Activated CD8-positive, alpha-beta memory T cell treated with anti-CD3 and anti-CD28 coated beads for 4 hours (primary cell): Measurements from ENCODE around the gene SH2D1B.
"Not testable (repeated sequence)": the region's sequence is repeated elsewhere in the genome, so short reads cannot be mapped to it uniquely, and the experiment has no call there.

Experiments
- DNase-seq, 2 donors: peaks; one replicate each; pipeline ENCODE4 v3.0.0-alpha.2; 2020; ENCODE audit warnings: low read depth in 2 of 2

SH2D1B gene

DNA sequence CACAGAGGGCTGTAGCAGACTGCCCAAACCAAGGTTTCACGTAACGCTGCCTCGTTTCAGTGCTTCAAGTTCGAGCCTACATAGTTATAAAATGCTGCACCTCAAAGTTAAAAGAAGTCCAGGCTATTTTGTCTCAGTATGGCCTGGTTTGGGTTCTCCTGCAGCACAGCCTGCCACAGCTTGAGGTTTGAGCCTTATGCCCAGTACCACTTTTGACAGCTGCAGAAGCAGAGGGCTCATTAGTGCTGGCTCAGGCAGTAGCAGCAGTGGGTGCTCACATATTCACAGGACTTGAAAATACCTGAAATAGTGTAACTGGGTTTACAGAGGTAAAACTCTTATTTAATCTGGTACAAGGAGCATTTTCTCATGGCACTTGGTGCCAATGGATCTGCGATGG, 50.6 kb downstream of the SH2D1B start:
- no peak for DNase-seq

DNA sequence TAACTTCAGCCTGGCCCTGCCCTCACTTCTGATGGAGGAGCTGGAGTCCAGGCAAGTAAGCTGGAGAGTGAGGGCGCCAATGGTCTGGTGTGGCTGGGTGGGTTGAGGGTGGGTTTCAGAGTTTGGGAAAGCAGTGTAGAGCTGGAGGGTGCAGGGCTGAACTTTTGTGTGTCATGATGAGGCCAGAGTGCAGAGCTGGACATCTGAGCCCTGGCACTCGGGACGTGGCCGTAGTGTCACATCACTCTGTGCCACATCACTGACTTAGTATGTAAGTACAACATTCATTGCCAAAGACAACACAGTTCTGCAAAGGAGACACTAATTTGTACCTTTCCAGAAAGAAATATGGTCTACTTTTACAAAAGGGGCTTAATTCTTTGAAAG, 51.1 kb downstream of the SH2D1B start:
- no peak for DNase-seq

DNA sequence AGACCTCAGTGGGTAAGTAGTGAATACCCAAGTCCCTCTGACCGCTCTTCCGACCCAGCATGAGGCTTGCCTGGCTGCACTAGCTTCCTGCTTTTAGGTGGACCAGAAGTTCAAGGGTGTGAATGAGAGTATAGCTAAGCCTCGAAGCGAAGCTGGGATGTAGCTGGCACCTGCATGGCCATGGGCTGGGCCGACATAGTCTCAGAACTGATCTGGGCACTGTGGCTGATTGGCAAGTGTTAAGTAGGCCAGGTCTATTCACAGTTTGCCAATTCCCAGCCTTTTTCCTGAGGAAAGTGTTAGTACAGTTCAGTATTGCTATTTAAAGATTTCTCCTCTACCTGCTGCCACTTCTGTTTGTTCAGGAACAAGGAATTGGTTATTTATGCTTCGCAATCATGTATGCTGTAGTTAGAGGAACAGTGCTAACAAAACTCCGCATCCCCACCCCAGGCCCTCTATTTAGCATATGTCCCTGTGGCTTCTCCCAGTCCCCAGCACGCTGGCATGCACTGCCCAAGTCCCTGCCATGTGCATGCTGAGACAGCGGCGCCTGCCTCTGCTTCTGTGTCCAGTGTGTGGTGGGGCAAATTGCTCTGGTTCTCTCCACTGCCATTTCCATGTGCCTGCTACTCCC, 51.6 kb downstream of the SH2D1B start:
- no peak for DNase-seq

GRCh38 chr1:162359523-162360236, 52.3 kb downstream of the SH2D1B start:
- DNase-seq, result no peak

DNA sequence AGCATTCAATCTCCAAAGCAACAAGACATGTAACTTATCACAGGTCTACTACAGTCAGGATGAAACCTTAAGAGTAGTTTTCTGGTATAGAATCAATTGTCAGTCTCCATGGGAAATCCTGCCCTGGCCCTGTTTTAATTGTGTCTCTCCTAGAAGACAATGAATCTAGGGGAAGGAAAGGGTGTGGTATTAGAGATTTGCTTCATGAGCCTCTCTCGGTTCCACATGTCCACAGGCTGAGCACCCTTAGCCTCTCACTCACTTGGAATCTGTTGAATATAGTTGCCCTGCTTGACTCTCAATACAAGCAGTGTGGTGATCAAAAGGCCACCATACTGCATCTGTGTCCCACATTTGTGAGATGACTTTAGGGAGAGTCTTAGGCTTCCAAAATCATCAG, 53.0 kb downstream of the SH2D1B start:
- DNase-seq, result no peak

DNA sequence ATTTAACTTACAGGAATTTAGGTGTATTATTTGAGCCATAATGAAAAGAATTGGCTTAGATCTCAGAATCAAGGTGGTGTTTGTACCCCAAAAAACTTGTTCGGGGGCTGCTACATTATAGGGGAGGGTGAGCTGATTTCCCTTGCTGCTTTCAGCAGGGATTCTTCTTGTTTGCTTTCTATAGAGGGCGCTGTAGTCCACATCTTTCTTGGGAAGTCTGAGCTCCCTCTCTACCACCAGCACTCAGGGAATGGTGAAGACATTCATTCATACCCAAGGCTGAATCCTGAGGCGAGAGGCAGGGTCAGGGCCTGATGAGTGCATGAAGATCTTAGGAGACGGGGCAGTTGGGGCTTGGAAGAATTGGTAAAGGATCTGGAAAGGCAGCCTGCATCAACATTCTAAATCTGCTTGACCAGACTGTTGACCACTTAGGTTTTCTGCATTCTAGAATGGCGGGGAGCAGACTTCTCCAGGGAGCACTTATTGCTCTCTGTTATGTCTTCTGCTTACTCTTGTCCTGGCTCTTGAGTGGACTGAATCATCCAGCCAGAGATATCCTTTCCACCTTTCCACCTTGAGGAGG, 54.2 kb downstream of the SH2D1B start:
- no peak for DNase-seq

DNA sequence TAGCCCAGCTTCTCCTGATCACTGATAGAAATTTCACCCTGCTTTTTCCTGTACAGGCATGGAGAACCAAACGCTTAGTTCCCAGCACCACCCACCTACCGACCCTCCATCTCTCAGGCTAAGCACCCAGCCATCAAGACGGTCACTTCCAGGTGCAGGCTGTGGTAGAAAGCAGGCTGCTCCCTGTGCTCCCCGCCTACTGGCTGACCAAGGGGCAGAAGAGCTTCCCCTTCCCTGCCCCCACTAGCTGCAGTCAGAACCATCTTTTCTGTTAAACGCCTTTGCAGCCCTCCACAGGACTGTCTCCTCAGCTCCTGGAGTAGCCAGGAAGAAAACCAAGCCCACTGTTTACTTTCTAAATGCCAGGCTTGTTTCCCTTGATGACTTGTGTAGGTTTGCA, 58.2 kb downstream of the SH2D1B start:
- DNase-seq, result no peak

DNA sequence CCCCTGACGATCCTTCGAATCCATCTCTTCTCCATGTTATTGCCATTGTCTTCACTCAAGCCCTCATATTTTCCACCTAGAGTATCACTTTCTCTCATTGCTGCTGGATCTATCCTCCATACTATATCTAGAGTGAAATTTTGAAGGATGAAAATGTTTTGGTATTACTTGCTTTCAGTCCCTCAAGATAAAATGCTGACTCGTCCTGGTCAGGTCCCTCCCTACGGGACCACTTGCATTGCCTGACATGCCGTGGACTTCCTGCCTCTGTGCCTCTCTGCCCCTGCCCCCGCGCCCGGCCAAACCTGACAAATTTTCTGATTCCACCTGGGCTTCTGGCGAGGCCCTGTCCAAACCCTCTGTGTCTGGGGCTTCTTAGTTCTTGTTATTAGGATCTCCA, 58.9 kb downstream of the SH2D1B start:
- DNase-seq, result no peak

GRCh38 chr1:162351874-162352273, 60.1 kb downstream of the SH2D1B start:
- not testable (repeated sequence) for DNase-seq

- DNase-seq, result no peak
Observed at GRCh38 chr1:162351246-162351842, 60.6 kb downstream of the SH2D1B start.

DNA sequence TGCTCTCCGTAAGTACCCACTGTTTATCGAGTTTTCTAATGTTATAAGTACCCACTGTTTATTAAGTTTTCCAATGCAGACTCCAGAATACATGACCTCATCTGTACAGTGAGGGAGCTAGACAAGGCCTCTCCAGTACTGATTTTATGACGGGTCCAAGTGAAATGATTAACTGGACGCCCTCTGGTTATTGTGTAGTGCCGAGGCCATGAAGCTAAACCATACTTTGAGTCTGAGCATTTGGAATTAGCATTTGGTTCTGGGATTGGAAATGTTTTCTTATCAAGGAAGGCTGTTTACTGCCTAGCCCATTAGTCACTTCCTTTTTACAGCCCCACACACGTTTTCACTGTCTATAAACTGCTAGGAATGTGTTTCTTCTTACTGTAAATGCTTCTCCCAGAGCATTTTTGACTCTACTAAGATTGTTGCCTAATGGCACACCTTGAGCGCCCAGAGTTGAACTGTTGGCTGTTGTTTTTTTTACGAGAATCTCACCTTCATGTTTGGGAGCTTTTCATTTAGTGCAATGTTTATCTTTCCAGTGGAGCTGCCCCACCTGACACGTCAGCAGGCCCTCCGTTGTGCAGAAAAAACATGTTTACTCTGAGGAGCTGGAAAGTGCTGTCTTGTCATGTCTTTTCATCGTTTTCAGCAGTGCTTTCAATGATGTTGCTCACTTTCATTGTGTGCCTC, 62.2 kb downstream of the SH2D1B start:
- no peak for DNase-seq

- DNase-seq, result no peak
Observed at GRCh38 chr1:162347281-162347680, 64.7 kb downstream of the SH2D1B start.
